Measurements from ENCODE around the gene CLNK. TPM values are rescaled to one million over a fixed set of nuclear protein-coding genes. Genes with fewer than 3 reads are reported as not detected.
A peak's percentile ranks its signal among the peaks of the same experiment; 100 is the strongest.

CLNK gene
- polyA plus RNA-seq, 3 donors: not detected

GRCh38 chr4:10731690-10732089 is 47.1 kb upstream of the CLNK start:
- Mint-ChIP-seq H3K27ac (peak overlapping the region in 1 of 7 donors; percentile 58), H3K36me3 (no peaks in the 10 kb centered on the region), H3K9me3 (peaks cover 0 to 4% (median 0%) of the 10 kb centered on the region in 7 donors), H3K4me3 (no peak overlapping the region), H3K27me3 (ENCODE audit: low read depth in 3 of 3) (peaks cover 0 to 1% (median 0%) of the 10 kb centered on the region in 3 donors), H3K4me1 (peaks cover 2% of the 10 kb centered on the region)
- no peaks in the 10 kb centered on the region for H4K20me1 ChIP-seq (ENCODE audit: insufficient read depth, low read length)
- 100% methylated on average over 1 of the region's 3 CpGs for WGBS (ENCODE audit: insufficient coverage)
- no peaks in the 10 kb centered on the region for H3K36me3 ChIP-seq (replicated peaks in 1 of 2; ENCODE audit: control insufficient read depth in 1 of 2, insufficient read depth in 2 of 2, low read length in 2 of 2)
- no peak overlapping the region for H3K27ac ChIP-seq (ENCODE audit: low read depth in 1 of 2, low read length in 2 of 2)
- intact Hi-C loops (cut with micrococcal nuclease): no loop called here
- no peak overlapping the region for H3K4me2 ChIP-seq (replicated peaks; ENCODE audit: extremely low read depth, low read length, poor library complexity, severe bottlenecking)
- no peak for DNase-seq
- no peaks in the 10 kb centered on the region for H3K9me3 ChIP-seq (replicated peaks in 1 of 2; ENCODE audit: control insufficient read depth in 1 of 2, insufficient read depth in 1 of 2, low read length in 2 of 2)
- H3K27me3 ChIP-seq (ENCODE audit: control insufficient read depth in 2 of 2, insufficient read depth in 2 of 2, low read length in 2 of 2): no peaks in the 10 kb centered on the region
- TF ChIP-seq, protein P1, sequence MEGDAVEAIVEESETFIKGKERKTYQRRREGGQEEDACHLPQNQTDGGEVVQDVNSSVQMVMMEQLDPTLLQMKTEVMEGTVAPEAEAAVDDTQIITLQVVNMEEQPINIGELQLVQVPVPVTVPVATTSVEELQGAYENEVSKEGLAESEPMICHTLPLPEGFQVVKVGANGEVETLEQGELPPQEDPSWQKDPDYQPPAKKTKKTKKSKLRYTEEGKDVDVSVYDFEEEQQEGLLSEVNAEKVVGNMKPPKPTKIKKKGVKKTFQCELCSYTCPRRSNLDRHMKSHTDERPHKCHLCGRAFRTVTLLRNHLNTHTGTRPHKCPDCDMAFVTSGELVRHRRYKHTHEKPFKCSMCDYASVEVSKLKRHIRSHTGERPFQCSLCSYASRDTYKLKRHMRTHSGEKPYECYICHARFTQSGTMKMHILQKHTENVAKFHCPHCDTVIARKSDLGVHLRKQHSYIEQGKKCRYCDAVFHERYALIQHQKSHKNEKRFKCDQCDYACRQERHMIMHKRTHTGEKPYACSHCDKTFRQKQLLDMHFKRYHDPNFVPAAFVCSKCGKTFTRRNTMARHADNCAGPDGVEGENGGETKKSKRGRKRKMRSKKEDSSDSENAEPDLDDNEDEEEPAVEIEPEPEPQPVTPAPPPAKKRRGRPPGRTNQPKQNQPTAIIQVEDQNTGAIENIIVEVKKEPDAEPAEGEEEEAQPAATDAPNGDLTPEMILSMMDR (IDR thresholded peaks at IDR 0.05): no peak
- no peak overlapping the region for H2AFZ ChIP-seq (ENCODE audit: insufficient read depth, low read depth, low read length, poor library complexity, severe bottlenecking)
- no peaks in the 10 kb centered on the region for H3K79me2 ChIP-seq (ENCODE audit: insufficient read depth, low read length)
- H3K4me1 ChIP-seq (ENCODE audit: control insufficient read depth in 1 of 2, insufficient read depth in 2 of 2, low read length in 2 of 2): no peaks in the 10 kb centered on the region
- no peak overlapping the region for H3K4me3 ChIP-seq (replicated peaks in 1 of 3; ENCODE audit: low read depth in 2 of 3, low read length in 3 of 3)
- no peak overlapping the region for H3K9ac ChIP-seq (ENCODE audit: insufficient read depth, low read length, poor library complexity, severe bottlenecking)

GRCh38 chr4:10731162-10731561 is 46.6 kb upstream of the CLNK start:
- Mint-ChIP-seq H3K36me3 (no peaks in the 10 kb centered on the region), H3K4me1 (peaks cover 2% of the 10 kb centered on the region), H3K27me3 (ENCODE audit: low read depth in 3 of 3) (peaks cover 0 to 1% (median 0%) of the 10 kb centered on the region in 3 donors), H3K4me3 (no peak overlapping the region), H3K27ac (peak overlapping the region in 1 of 7 donors; percentile 16), H3K9me3 (peaks cover 0 to 4% (median 0%) of the 10 kb centered on the region in 7 donors)
- Histone ChIP-seq H2AFZ (ENCODE audit: insufficient read depth, low read depth, low read length, poor library complexity, severe bottlenecking) (no peak overlapping the region), H3K27ac (ENCODE audit: low read depth in 1 of 2, low read length in 2 of 2) (no peak overlapping the region), H3K4me2 (replicated peaks; ENCODE audit: extremely low read depth, low read length, poor library complexity, severe bottlenecking) (no peak overlapping the region), H3K4me1 (ENCODE audit: control insufficient read depth in 1 of 2, insufficient read depth in 2 of 2, low read length in 2 of 2) (no peaks in the 10 kb centered on the region), H3K9ac (ENCODE audit: insufficient read depth, low read length, poor library complexity, severe bottlenecking) (no peak overlapping the region), H3K36me3 (replicated peaks in 1 of 2; ENCODE audit: control insufficient read depth in 1 of 2, insufficient read depth in 2 of 2, low read length in 2 of 2) (no peaks in the 10 kb centered on the region), H4K20me1 (ENCODE audit: insufficient read depth, low read length) (no peaks in the 10 kb centered on the region), H3K4me3 (replicated peaks in 1 of 3; ENCODE audit: low read depth in 2 of 3, low read length in 3 of 3) (no peak overlapping the region), H3K27me3 (ENCODE audit: control insufficient read depth in 2 of 2, insufficient read depth in 2 of 2, low read length in 2 of 2) (no peaks in the 10 kb centered on the region), H3K79me2 (ENCODE audit: insufficient read depth, low read length) (no peaks in the 10 kb centered on the region), H3K9me3 (replicated peaks in 1 of 2; ENCODE audit: control insufficient read depth in 1 of 2, insufficient read depth in 1 of 2, low read length in 2 of 2) (no peaks in the 10 kb centered on the region)
- intact Hi-C loops (cut with micrococcal nuclease): no loop called here
- TF ChIP-seq, protein P1 (IDR thresholded peaks at IDR 0.05): no peak
- WGBS (ENCODE audit: insufficient coverage): 89% methylated on average over 4 of the region's 4 CpGs
- no peak for DNase-seq
